HepG2 (cell line): Measurements from ENCODE around the gene TFCP2L1. TPM values are rescaled to one million over a fixed set of nuclear protein-coding genes. Genes with fewer than 3 reads are reported as not detected.

Experiments
- ATAC-seq: fragments of 200-7000 bp; cut with Tn5 transposase; 3 replicates; pipeline ENCODE4 v1.9.1; 2020; ENCODE audit warnings: mild to moderate bottlenecking, moderate library complexity
- BruUV-seq: library from RNA; stranded (reverse); fragments of 400-500 nt; replicated peaks from 2 replicates; lab custom pipeline; 2021; lab: Mats Ljungman, UMichigan
- CTCF ChIA-PET: fragments of 300-600 bp; formaldehyde crosslinking; extraction: SDS; loops from one replicate; lab custom pipeline; 2021; ENCODE audit warnings: low total read pairs, inconsistent platforms, low intra/inter-chr PET ratio; lab: Yijun Ruan, JAX
- POLR2A ChIA-PET: fragments of 350-600 bp; sonication (Branson Sonifier 250); formaldehyde crosslinking; loops from one replicate; lab custom pipeline; 2020; ENCODE audit warnings: antibody characterized with exemption, inconsistent platforms; lab: Yijun Ruan, JAX
- DNase-seq: peaks from one replicate; pipeline ENCODE4 v3.0.0-alpha.2; 2015; ENCODE audit warnings: low spot score
- FAIRE-seq: peaks from 3 replicates; lab custom pipeline; 2011; peaks lifted over from hg19 to GRCh38; lab: Jason Lieb, UNC
- H2AFZ ChIP-seq: one replicate; pipeline ENCODE4 v1.6.1; 2011; ENCODE audit warnings: low read length, inconsistent platforms
- H3K27ac ChIP-seq: fragments of 300-600 bp; 3 replicates; pipeline ENCODE4 v1.8.0; 2011; ENCODE audit warnings: mixed run types, mild to moderate bottlenecking, mixed read lengths, low read length, inconsistent platforms; ENCODE audit not compliant: insufficient read depth; ENCODE audit errors: extremely low read length
- H3K27me3 ChIP-seq, 2 experiments: fragments of 200-600 bp in 1 of 2; 2 replicates in 1 of 2; 3 replicates in 1 of 2; pipeline versions ENCODE4 v1.6.0 to v1.8.0; 2011; ENCODE audit warnings: low read length in 2 of 2, mild to moderate bottlenecking in 2 of 2, moderate library complexity in 2 of 2, inconsistent platforms in 1 of 2; ENCODE audit not compliant: insufficient read depth in 2 of 2, control insufficient read depth in 1 of 2
- H3K36me3 ChIP-seq, 2 experiments: fragments of 200-600 bp in 1 of 2; replicated peaks in 1 of 2; 2 replicates in 1 of 2; 3 replicates in 1 of 2; pipeline versions ENCODE4 v1.5.1 to v1.8.0; 2011; ENCODE audit warnings: low read length in 2 of 2, inconsistent platforms in 1 of 2; ENCODE audit not compliant: insufficient read depth in 2 of 2, control insufficient read depth in 1 of 2
- H3K4me1 ChIP-seq: 2 replicates; pipeline ENCODE4 v1.5.1; 2012; ENCODE audit warnings: low read length, inconsistent platforms; ENCODE audit not compliant: insufficient read depth
- H3K4me2 ChIP-seq: 2 replicates; pipeline ENCODE4 v1.6.0; 2011; ENCODE audit warnings: low read depth, low read length, inconsistent platforms
- H3K4me3 ChIP-seq, 3 experiments: fragments of 200-600 bp in 1 of 3; sonication (generic), shearing (Covaris generic) in 1 of 3; replicated peaks in 1 of 3; 2 replicates each; pipeline ENCODE4 v1.5.1; 2011 to 2016; ENCODE audit warnings: low read length in 3 of 3, inconsistent platforms in 2 of 3, low read depth in 2 of 3, mild to moderate bottlenecking in 2 of 3, control low read depth in 1 of 3, mixed read lengths in 1 of 3; ENCODE audit not compliant: insufficient read depth in 1 of 3
- H3K79me2 ChIP-seq: one replicate; pipeline ENCODE4 v1.6.1; 2011; ENCODE audit warnings: low read length, inconsistent platforms; ENCODE audit not compliant: insufficient read depth
- H3K9ac ChIP-seq: 2 replicates; pipeline ENCODE4 v1.6.0; 2011; ENCODE audit warnings: mild to moderate bottlenecking, low read depth, low read length, inconsistent platforms; ENCODE audit not compliant: insufficient read depth
- H3K9me3 ChIP-seq: 2 replicates; pipeline ENCODE4 v1.5.1; 2012; ENCODE audit warnings: mild to moderate bottlenecking, low read length
- H4K20me1 ChIP-seq: 2 replicates; pipeline ENCODE4 v1.6.0; 2011; ENCODE audit warnings: inconsistent platforms, mild to moderate bottlenecking, low read length, moderate library complexity; ENCODE audit not compliant: insufficient read depth
- BORCS8-MEF2B ChIP-seq: sonication (generic); formaldehyde crosslinking; IDR thresholded peaks from 2 replicates; pipeline ENCODE4 v1.8.0; 2022; ENCODE audit warnings: mild to moderate bottlenecking, missing genetic modification reagents
- CERS6 ChIP-seq: sonication (generic); formaldehyde crosslinking; IDR thresholded peaks from 2 replicates; pipeline ENCODE4 v1.5.0; 2020; ENCODE audit warnings: missing genetic modification reagents
- HNRNPK ChIP-seq: fragments of 200-400 bp; formaldehyde crosslinking; IDR thresholded peaks from 2 replicates; pipeline ENCODE4 v1.6.1; 2018; ENCODE audit warnings: low read length, low read depth, moderate library complexity, mild to moderate bottlenecking; ENCODE audit not compliant: poor library complexity, severe bottlenecking
- HNRNPLL ChIP-seq: fragments of 200-400 bp; formaldehyde crosslinking; IDR thresholded peaks from 2 replicates; pipeline ENCODE4 v1.6.1; 2017; ENCODE audit warnings: mild to moderate bottlenecking, low read depth, low read length; ENCODE audit not compliant: poor library complexity, severe bottlenecking
- KDM3A ChIP-seq: IDR thresholded peaks from 2 replicates; pipeline ENCODE4 v1.6.1; 2018; ENCODE audit warnings: low read depth, missing compliant biosample characterization
- MLLT10 ChIP-seq: sonication (generic); formaldehyde crosslinking; IDR thresholded peaks from 2 replicates; pipeline ENCODE4 v1.4.0; 2020; ENCODE audit warnings: missing genetic modification reagents
- SNAPC4 ChIP-seq: sonication (generic); formaldehyde crosslinking; IDR thresholded peaks from 2 replicates; pipeline ENCODE4 v1.4.0; 2020; ENCODE audit warnings: mild to moderate bottlenecking, missing genetic modification reagents
- YY1 ChIP-seq: IDR thresholded peaks from 2 replicates; pipeline ENCODE4 v1.6.1; 2011; ENCODE audit warnings: low read length, low read depth, moderate library complexity, mild to moderate bottlenecking; ENCODE audit not compliant: insufficient read depth, insufficient replicate concordance
- ZFP36L1 ChIP-seq: sonication (generic); formaldehyde crosslinking; IDR thresholded peaks from 2 replicates; pipeline ENCODE4 v1.8.0; 2022; ENCODE audit warnings: mild to moderate bottlenecking, missing genetic modification reagents, moderate library complexity
- ZNF234 ChIP-seq: sonication (generic); formaldehyde crosslinking; conservative IDR thresholded peaks from 2 replicates; pipeline ENCODE4 v1.5.1; 2020; ENCODE audit warnings: mild to moderate bottlenecking, missing genetic modification reagents
- ZNF773 ChIP-seq: sonication (generic); formaldehyde crosslinking; IDR thresholded peaks from 2 replicates; pipeline ENCODE4 v1.4.0; 2020; ENCODE audit warnings: missing genetic modification reagents, borderline replicate concordance
- ZNF792 ChIP-seq: IDR thresholded peaks from 2 replicates; pipeline ENCODE4 v1.6.1; 2016
- WGBS: methylation state at CpG from one replicate; pipeline ENCODE4 v1.1.6; 2017; ENCODE audit warnings: low lambda C conversion rate; 5-methylcytosine and 5-hydroxymethylcytosine counted together
- in situ Hi-C: cut with HindIII; loops from 2 replicates; pipeline ENCODE4 v1.10.0; 2017; ENCODE audit warnings: low pct_unique_long_range_greater_than_20kb; ENCODE audit not compliant: extremely low pct_ligation_motif_present
- intact Hi-C: fragments of 100-400 bp; cut with micrococcal nuclease; formaldehyde crosslinking; loops from one replicate; pipeline ENCODE4 v1.10.0; 2022; ENCODE audit not compliant: unreplicated experiment
- polyA plus RNA-seq, 8 experiments: library from polyadenylated mRNA; depleted of rRNA in 3 of 8; stranded (reverse) in 7 of 8; unstranded in 1 of 8; fragments of >200 nt; fragmentation: Illumina TruSeq in 4 of 8; extraction: Trizol in 4 of 8; gene quantifications; 2 replicates each; pipeline versions ENCODE4 v1.2.1 to v1.2.3, GENCODE V29; 2011 to 2016; ENCODE audit warnings: low read depth in 4 of 8, missing spikeins in 1 of 8, mixed read lengths in 1 of 8; ENCODE audit not compliant: insufficient read depth in 1 of 8
- total RNA-seq, 5 experiments: library from RNA; depleted of rRNA; stranded (reverse); fragments of >200 nt; fragmentation: Illumina TruSeq; extraction: Trizol; gene quantifications; 2 replicates each; pipeline ENCODE4 v1.2.3, GENCODE V29; 2016; ENCODE audit warnings: low read depth in 1 of 5
- TF ChIP-seq, protein P1 (sequence below): sonication (generic); formaldehyde crosslinking; IDR thresholded peaks from 2 replicates; pipeline ENCODE4 v1.9.0; 2021; ENCODE audit warnings: missing genetic modification reagents, borderline replicate concordance

TFCP2L1 gene
- total and polyA plus RNA-seq, 2 of the 13 experiments (the other 11 are each of a cell fraction or from before 2014, with no cell fraction given), result under 0.01 TPM; not detected in 1

DNA sequence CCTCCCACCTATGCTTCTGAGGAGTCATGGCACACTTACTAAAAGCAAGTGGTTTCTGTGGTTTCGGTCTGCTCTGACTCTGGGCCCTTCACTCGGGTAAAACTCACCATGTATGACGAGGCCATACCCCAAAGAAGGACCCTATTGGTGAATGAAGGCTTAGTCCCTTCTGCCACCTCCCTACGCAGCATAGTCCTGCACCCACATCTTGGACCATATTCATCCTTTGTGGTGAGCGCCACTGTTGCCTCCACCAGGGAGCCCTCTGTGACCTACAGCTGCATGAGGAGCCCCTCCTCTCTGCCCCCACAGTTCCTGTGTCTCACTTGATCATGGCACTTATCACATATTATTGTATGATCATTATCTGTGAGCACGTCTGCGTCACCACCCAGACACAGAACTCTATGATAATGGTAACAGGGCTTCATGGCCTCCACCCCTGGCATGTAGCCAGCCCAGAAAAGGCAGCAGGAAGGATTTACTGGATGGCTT is 113.3 kb downstream of the TFCP2L1 start (continued):
- no peak for TF ChIP-seq SNAPC4
- TF ChIP-seq, protein P1, sequence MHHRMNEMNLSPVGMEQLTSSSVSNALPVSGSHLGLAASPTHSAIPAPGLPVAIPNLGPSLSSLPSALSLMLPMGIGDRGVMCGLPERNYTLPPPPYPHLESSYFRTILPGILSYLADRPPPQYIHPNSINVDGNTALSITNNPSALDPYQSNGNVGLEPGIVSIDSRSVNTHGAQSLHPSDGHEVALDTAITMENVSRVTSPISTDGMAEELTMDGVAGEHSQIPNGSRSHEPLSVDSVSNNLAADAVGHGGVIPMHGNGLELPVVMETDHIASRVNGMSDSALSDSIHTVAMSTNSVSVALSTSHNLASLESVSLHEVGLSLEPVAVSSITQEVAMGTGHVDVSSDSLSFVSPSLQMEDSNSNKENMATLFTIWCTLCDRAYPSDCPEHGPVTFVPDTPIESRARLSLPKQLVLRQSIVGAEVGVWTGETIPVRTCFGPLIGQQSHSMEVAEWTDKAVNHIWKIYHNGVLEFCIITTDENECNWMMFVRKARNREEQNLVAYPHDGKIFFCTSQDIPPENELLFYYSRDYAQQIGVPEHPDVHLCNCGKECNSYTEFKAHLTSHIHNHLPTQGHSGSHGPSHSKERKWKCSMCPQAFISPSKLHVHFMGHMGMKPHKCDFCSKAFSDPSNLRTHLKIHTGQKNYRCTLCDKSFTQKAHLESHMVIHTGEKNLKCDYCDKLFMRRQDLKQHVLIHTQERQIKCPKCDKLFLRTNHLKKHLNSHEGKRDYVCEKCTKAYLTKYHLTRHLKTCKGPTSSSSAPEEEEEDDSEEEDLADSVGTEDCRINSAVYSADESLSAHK (CRISPR knock-in tag), result no peak
- TF ChIP-seq, all 625 proteins: peak for 0

DNA sequence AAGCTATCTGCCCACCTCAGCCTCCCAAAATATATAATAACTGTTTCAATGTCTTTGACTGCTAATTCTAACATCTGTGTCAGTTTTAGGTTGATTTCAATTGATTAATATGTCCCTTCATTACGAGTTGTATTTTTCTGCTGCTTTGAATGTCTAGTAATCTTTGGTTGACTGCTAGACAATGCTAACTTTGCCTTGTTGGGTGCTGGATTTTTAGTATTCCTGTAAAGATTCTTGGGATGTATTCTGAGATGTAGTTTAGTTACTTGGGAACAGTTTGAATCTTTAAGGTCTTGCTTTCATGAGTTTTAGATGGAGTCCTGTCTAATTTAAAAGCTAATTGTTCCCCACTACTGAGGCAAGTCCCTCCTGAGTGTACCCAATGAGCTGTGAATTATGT is 114.4 kb downstream of the TFCP2L1 start:
- Histone ChIP-seq H2AFZ (no peak overlapping the region), H3K79me2 (no peaks in the 10 kb centered on the region), H3K4me2 (no peak overlapping the region), H3K4me1 (no peaks in the 10 kb centered on the region), H3K9me3 (peaks cover 7% of the 10 kb centered on the region; the same call in 1 of the 2 replicates), H4K20me1 (no peaks in the 10 kb centered on the region), H3K9ac (no peak overlapping the region), H3K4me3 (no peak overlapping the region), H3K27ac (no peak overlapping the region), H3K36me3 (no peaks in the 10 kb centered on the region), H3K27me3 (peaks cover 7 to 33% of the 10 kb centered on the region in 2 experiments)
- TF ChIP-seq KDM3A (CRISPR knock-in tag) (no peak), ZNF234 (CRISPR knock-in tag) (no peak), ZNF792 (no peak), YY1 (no peak), MLLT10 (no peak), HNRNPK (no peak), HNRNPLL (no peak), CERS6 (CRISPR knock-in tag) (no peak), ZFP36L1 (no peak), ZNF773 (no peak), BORCS8-MEF2B (no peak)
- ATAC-seq, result no peak
- no peak for FAIRE-seq
- ChIA-PET POLR2A (no interaction called here), CTCF (no interaction called here)
- WGBS, result 0% methylated on average over 1 of the region's 1 CpG
- no peak for DNase-seq
- no TSS peak for BruUV-seq
- in situ Hi-C loops, result no loop called here
- intact Hi-C loops, result no loop called here
